ENCODE measurements around the gene AKT1S1. TPM values are rescaled to one million over a fixed set of nuclear protein-coding genes. Genes with fewer than 3 reads are reported as not detected.

The AKT1S1 gene
- total and polyA plus RNA-seq, 2 of the 13 experiments (the other 11 are each of a cell fraction or from before 2014, with no cell fraction given) = 13.5 to 27.8 TPM

- in situ Hi-C loops (cut with HindIII; ENCODE audit: extremely low pct_ligation_motif_present, low pct_unique_long_range_greater_than_20kb) (no loop called here), intact Hi-C loops (cut with micrococcal nuclease; ENCODE audit: unreplicated experiment) (no loop called here)
- ATAC-seq (no peak), FAIRE-seq (no peak), DNase-seq (ENCODE audit: low spot score) (no peak)
- Histone ChIP-seq H3K9me3 (ENCODE audit: low read length) (no peaks in the 10 kb centered on the region), H2AFZ (ENCODE audit: low read length) (no peak overlapping the region), H4K20me1 (ENCODE audit: insufficient read depth, low read length) (no peaks in the 10 kb centered on the region), H3K27ac (ENCODE audit: extremely low read length, insufficient read depth, low read length) (no peak overlapping the region), H3K9ac (ENCODE audit: insufficient read depth, low read depth, low read length) (no peak overlapping the region), H3K79me2 (ENCODE audit: insufficient read depth, low read length) (no peaks in the 10 kb centered on the region), H3K4me1 (ENCODE audit: insufficient read depth, low read length) (peaks cover 9% of the 10 kb centered on the region), H3K36me3 (replicated peaks in 1 of 2; ENCODE audit: control insufficient read depth in 1 of 2, insufficient read depth in 2 of 2, low read length in 2 of 2) (peaks cover 17 to 32% of the 10 kb centered on the region in 2 experiments; a peak in 4 of 5 replicates), H3K27me3 (ENCODE audit: control insufficient read depth in 1 of 2, insufficient read depth in 2 of 2, low read length in 2 of 2) (no peaks in the 10 kb centered on the region), H3K4me2 (ENCODE audit: low read depth, low read length) (no peak overlapping the region), H3K4me3 (replicated peaks in 1 of 3; ENCODE audit: insufficient read depth in 1 of 3, low read depth in 2 of 3, low read length in 3 of 3) (no peak overlapping the region)
- CTCF ChIA-PET (ENCODE audit: low intra/inter-chr PET ratio, low total read pairs) = no interaction called here
- TF ChIP-seq ZNF574 (CRISPR knock-in tag; IDR thresholded peaks at IDR 0.05) = no peak
- TF ChIP-seq RXRB (CRISPR knock-in tag; IDR thresholded peaks at IDR 0.05; ENCODE audit: borderline replicate concordance) = no peak
- TF ChIP-seq HOXA3 (CRISPR knock-in tag; IDR thresholded peaks at IDR 0.05) = 0 out of 2 replicates have a peak, but pooled peaks have one; percentile 15
- no peak for TF ChIP-seq ZNF446 (CRISPR knock-in tag; IDR thresholded peaks at IDR 0.05)
- TF ChIP-seq SIX4 (CRISPR knock-in tag; IDR thresholded peaks at IDR 0.05) = no peak
- no peak for TF ChIP-seq ZC3H4 (CRISPR knock-in tag; IDR thresholded peaks at IDR 0.05; ENCODE audit: borderline replicate concordance)
- no peak for TF ChIP-seq PAWR (CRISPR knock-in tag; IDR thresholded peaks at IDR 0.05; ENCODE audit: borderline replicate concordance)
- TF ChIP-seq TBP (CRISPR knock-in tag; IDR thresholded peaks at IDR 0.05) = no peak
- POLR2A ChIA-PET = no interaction called here
- no TSS peak for BruUV-seq (replicated peaks)
- WGBS (ENCODE audit: low lambda C conversion rate) = over 99% methylated on average over 23 of the region's 23 CpGs
These were observed 30.7 kb upstream of the AKT1S1 start for GRCh38 chr19:49907745-49908446.
